GM19455 (cell line): ENCODE measurements around the gene PLEKHM1.

ENCODE experiments used
- ATAC-seq: cut with Tn5 transposase; IDR thresholded peaks from one replicate; pipeline ENCODE4 v1.9.1; 2021; ENCODE audit not compliant: unreplicated experiment

PLEKHM1 gene

DNA sequence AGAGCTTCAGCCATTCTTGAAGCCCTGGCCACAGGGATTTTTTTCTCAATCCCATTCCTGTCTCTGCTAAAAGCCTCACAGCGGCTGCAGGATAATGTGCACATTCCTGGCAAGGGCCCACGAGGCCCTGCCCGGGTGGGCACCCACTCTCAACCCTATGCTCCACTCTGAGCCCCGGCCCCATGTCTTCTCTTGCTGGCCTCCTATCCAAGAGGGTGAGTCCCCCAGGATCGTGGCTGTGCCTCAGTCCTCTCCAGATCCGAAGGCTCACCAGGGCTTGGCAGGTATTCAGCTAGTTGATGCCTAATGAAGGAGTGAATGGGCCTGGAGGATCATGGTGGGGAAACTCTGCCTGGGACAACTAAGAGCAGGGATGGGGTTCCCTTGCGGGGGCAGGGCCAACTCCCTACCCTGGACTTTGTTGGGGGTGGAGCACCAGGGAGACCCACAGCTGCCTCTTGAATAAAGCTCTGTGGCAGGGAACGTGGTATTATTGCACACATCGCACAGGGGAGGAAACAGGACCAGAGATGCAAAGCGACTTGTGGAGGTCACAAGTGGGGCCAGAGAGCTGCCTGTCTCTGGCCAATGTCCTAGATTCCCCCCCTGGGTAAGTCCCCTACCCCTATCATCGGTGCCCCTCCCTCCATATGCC is 63.2 kb downstream of the PLEKHM1 start:
- no peak for ATAC-seq

DNA sequence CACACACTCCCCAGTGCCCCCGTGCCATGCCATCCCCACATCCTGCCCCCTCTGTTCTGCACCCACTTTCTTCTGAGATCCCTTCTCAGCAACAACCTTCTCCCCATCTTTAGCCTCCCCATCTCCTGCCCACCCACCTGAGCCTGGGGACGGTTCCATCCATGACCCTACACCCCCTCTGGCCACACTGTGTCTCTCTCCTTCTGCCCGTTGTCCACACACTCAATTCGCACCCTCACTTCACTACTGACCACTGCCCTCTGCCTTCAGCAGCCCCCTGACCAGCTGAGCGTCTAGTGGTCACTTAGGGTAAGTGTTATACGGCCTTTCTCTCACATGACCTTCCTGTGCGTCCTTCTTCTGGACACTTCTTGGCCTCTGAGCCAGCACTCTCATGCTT is 64.0 kb downstream of the PLEKHM1 start:
- no peak for ATAC-seq

DNA sequence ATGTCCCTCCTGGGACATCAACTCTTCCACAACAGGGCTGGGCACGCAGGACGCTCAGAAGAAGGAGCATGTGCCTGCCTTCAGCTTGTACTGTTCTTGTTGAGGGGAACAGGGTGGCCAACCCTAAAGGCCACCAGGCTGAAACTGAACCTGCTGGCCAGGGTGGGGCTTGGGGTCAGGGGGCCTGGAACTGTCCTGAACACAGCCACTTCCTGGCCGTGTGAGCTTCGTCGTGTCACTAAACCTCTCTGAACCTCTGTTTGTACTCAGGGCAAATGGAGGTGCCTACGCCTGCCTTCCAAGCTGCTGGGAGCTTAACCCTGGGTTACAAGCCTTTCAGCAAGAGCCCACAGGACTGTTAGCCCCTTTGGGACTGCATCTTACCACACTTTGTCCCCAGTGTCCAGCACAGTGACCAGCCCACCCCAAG is 64.5 kb downstream of the PLEKHM1 start:
- no peak for ATAC-seq

DNA sequence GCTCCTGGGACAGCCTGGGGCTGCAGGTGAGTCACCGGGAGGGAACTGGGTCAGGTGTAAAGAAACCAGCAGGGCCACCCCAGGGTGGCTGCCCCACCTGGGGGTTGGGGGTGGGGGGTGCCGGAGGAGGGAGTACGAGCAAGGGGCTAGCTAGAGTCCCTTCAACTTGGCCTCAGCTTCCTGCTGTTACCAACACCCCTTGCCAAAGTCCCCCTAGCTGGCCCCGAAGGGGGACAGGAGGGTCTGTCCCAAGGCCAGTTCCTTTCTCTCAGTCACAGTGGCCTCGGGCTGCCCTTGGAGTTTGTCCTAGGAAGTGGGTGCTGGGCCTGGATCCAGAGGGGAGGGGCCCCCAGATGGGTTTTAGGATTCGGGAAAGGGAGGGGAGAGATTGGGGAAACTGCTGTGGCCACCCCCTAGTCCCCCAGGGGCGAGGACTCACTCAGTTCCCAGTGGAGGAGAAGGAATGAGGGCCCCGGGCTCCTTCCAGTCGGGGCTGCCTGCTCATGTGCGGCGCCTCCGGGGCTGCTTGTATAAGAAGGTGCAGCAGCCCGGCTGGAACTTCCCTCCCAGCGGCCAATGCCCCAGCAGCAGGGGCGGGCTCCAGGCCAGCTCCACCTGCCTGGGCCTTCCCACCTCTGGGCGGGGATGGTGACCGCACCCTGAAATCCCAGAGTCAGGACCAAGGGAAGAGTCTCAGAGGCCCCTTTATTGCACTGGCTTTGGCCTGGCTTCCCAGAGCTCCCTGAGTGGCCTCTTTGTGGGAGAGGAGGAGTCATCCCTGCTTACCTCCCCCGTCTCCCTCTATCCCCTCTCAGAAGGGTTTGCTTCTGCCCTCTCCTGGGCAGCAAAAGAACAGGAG is 65.2 kb downstream of the PLEKHM1 start:
- ATAC-seq: no peak

DNA sequence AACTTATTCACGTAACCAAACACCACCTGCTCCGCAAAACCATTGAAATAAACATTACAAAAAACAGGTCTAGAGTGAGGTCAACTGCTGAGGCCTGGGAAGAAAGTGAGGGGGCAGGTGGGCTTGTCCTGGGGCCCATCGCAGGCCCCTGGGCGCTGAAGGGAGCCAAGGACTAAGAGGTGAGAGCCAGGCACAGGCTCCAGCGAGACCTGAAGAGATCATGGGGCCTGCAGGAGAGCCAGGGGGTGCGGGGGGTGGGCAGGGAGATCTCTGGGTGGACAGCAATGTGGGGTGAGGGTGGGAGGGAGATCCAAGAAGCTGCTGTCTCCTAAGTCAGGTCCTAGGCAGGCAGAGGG is 65.8 kb downstream of the PLEKHM1 start:
- no peak for ATAC-seq

DNA sequence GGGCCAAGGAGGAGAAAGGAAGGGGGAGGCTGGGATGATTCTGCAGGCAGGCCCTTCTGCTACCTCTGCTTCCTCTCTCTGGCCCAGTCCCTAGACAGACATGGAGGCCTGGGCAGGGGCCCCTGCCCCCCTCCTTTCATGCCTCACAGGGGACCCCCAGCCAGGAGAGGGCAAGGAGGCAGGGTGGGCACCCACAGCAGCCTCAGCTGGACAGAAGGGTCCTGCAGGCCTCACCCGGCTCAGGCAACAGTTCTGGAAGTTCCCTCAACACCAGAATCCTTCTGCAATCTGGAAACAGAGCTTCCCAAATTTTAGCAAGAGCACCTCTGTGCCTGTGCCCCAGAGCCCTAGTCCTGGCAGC is 66.6 kb downstream of the PLEKHM1 start:
- no peak for ATAC-seq

DNA sequence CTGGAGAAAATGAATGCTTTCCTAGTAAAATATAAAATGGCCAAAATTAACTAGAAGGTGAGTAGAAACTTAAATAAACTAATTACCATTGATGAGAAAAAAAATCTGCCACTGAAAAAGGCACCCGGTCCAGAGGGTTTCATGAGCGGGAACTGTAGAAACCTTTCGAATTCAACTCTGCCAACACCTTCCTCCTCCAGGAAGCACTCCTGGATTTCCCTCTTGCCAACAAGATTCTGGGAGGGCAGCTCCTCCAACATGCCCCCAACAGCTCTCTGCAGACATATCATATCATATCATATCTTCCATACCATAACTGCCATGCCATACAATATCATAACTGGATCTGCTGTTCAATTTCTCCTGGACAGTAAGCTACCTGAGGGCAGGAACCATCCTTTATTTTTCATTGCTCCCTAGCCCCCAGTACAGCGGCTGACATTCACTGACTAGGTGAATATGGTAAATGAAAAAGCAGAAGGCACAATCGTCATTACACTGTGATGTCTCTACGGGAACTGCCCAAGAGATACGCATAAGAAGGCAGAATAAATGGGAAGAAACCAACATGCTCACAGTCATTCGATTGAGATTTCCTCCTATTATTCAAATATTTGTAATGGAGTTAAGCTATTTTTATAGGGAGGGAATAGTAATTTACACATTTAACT is 67.1 kb downstream of the PLEKHM1 start:
- ATAC-seq: no peak

DNA sequence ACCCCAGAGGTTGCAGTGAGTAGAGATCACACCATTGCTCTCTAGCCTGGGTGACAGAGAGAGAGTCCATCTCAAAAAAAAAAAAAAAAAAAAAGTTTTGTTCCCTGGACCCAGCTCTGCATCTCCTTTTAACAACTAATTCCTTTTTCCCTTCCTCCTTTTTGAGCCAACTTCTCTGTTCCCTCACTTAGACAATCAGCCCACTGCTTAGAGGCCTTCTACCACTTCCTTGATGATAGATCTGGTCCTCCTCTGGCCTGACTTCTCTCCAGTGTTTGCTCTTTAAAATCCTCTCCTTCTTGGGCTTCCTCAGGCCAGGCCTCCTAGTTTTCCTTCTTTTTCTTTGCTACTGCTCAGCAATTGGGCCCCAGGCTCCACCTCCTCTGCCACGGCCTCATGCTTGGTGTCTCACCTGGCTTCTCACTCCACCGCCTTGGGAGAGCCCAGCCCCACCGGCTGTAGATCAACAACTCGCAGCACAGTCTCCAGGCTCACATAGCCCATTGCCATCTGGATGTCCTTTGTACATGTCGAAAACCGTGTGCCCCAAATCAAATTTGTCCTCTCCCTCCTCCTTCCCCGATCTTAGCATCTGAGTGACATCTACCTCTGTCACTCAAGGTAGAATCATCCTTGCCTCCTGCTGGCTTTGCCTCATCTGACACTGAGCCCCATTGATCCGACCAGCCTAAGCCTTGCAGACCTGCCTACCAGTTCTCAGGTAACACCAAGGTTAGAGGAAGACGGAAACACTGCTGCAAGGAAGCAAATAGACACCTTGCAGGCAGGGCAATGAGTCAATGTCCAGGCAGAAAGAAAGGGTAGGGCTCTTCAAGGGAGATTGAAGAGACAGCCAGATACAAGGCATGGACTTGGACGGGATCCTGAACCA is 75.3 kb downstream of the PLEKHM1 start:
- no peak for ATAC-seq

DNA sequence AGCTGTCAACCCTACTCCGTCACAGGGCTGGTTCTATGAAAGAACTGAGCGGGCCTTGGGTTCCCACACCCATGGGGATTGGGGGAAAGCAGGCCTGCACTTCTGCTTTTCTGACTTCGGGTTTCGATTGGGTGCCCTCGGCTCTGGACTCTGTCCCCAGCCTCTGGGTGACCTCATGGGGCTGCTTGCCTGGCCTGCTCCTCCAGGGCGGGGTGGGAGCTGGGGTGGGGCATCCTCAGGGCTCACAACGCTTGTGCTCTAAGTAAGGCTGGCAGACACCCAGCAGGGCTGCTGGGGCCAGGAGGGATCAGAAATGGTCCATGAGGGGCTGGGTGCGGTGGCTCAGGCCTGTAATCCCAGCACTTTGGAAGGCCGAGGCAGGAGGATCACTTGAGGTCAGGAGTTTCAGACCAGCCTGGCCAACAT is 77.0 kb downstream of the PLEKHM1 start:
- no peak for ATAC-seq

DNA sequence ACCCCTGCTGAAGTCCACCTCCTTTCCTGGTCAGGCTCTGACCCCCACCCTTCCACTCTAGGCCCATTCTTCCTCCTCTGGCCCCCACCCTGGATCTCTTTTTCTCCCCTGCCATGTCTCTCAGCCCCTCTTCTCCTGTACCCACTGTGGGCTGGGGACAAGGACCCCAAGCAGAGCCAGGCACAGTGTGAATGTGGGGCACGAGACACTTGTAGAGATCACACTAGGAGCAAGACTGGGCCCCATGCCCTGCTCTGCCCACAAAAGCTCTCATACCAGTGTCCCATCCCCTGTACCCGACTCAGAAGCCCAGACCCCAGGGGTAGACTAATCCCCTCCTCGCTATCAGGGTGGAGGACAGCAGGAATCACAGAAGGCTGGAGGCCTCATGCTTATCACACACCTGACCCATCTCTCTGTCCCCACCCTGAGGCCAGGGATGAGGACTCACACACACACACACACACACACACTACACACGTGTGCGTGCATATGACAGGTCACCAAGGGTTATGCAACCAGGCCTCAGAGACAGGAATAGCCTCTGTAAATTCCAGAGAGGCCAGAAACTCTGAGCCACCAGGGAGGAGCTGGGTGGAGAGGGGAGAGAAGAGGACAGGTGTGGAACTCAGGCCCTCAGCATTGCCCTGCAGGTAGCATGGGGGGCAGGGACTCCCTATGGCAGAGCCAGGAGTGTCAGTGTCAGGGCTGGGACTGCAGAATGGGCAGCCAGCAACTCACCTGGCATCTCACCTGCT is 79.0 kb downstream of the PLEKHM1 start:
- no peak for ATAC-seq

DNA sequence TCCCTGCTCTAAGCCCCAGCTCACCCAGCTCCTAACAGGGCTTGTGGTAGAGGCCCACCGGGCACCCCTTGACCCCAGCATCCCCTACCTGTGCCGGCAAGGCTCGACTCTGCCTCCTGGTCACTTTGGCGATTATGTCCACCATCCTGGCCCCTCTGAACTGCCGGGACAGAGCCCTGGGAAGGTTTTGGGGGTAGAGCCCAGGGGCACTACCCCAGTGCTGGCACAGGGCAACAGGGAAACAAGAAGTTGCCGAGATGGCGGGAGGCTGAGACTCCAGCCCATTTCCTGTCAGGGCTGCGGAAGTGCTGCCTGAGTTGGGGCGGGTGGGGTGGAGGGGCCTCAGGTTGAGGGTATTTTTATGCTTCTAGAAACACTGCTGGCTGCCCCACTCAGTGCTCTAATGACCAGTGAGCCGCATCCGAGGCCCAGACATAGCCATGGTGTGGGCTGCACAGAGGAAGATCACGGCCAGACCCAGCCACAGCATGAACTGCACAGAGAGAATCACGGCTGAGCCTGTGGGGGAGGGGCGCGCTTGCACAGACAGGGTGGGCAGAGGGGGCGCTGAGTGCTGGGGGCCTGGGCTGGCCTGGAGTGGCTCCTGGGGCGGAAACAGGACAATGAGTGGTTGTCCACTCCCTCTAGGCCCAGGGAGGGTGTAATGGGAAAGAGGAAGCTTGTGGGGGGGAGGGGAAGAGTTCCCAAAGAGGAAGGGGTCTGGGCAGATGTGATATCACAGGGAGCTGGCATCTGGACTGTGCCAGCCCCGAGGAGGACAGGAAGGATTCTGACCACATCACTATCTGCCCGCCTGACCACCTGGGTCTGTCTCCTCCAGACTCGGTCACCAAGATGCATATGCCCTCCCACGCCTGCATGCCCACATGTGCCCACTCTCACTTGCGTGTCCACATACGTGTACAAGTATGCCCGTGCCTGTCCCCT is 80.1 kb downstream of the PLEKHM1 start:
- ATAC-seq: no peak

DNA sequence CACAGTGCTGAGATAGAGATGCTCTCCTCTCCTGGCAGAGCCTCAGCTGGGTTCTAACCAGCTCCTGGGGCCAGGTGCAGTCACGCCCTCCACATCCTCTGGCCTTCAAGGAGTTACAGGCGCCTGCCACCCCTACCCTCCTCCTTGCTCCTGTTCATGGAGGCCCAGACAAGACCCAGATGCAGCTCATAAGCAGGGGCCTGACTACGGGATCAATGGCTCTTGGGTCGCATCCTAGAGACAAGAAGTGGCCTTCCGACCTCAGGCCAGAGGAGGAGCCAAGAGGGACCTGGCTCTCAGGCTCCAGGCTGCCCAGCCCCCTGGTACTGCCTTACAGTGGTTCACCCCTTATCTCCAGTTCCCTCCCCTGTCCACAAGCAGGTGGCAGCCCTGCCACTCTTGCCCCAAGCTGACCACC is 80.9 kb downstream of the PLEKHM1 start:
- ATAC-seq: no peak

DNA sequence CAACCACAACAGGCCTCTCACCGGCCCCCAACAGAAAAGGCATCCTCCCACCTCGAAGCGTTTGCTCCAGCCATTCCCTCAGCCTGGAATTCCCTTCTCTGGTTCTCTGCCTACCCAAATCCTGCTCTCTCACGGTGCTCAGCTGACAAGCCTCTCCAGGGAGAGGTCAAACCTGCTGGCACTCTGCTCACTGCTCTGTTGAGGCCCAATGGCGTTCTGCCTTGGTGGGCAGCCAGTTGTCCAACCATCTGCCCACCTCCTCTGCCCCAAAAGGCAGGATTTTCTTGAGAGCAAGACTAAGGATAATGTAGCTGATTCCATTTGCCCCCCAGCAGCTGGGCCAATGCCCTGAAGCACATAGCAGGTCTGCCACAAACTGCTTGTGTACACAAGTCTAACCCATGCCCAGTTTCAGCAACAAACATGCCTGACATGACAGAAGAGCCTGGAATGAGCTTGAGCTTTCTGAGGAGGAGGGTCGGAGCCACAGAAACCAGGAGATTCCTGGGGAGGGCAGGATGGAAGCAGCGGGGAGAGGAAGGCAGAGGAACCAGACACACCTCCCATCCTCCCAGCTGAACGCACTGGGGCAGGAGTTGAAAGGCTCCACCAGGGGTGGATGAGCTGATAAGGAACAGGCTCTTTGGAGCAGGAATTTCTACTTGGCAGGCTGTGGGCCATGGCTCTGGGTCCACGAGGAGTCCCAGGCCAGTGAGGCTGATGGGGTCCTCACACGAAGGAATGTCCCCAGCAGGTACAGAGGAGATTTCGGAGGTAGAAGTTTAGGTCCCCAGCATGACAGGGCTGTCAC is 81.7 kb downstream of the PLEKHM1 start:
- ATAC-seq: no peak

DNA sequence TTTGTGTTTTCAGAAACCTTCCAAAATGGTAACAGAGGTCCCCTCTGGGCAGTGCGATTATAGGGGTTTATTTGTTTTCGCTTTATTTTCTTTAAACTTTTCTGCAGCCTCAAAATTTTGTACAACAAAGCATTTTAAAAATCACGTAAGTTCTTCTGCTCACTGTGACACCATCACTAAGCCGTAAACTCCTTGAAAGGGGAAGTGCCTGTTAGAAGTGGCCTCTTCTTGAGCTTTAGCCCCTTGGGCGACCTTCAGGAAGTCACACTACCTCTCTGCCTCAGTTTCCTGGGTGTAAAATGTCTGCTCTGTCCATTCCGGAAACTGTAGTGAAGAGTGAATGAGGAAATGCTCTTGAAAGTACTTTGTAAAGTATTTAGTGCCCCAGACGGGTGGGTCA is 84.4 kb downstream of the PLEKHM1 start:
- ATAC-seq: no peak

DNA sequence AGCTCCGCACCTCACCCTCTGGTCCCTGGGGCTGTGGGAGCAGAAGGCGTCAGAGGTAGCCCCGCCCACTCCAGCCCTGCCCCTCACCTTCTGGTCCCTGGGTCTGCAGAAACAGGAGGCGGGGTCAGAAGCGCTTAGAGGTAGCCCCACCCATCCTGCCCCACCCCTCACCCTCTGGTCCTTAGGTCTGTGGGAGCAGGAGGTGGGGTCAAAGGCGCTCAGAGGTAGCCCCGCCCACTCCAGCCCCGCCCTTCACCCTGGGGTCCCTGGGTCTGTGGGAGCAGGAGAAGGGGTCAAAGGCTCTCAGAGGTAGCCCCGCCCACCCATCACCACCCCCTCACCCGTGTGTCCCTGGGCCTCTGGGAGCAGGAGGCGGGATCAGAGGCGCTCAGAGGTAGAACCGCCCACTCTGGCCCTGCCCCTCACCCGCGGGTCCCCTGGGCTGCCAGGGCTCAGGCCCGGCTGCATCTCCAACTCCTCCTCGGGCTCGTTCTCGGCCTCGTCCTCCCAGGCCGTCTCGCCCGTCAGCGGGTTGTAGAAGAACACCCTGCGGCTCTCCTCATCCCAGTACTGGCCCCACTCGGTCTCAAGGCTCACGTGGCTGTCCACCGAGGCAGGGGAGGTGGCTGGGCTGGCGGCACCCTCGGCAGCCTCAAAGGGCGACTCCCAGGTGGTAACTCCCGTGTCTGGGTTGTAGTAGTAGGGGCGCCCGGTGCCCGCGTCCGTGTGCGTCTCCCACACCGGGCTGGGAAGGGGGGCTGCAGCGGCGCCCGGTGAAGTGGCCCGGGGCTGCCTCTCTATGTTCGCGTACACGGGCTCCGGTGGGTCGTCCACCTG is 85.1 kb downstream of the PLEKHM1 start:
- ATAC-seq: no peak

DNA sequence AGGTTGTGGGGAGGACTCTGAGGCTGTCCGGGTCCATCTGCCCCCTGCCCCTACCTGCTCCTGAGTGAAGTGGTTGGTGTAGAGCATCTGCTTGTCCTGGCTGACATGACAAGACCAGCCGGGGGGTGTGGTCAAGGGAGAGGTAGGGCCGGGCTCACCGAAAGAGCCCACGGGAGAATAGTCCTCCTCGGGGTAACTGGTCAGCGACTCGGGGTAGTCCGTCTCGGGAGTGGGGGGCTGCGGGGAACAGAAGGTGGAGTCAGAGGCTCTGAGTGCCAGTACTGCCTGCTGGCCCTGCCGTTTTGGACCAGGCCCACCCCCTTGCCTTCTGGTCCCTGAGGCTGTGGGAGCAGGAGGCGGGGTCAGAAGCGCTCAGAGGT is 85.7 kb downstream of the PLEKHM1 start:
- no peak for ATAC-seq

DNA sequence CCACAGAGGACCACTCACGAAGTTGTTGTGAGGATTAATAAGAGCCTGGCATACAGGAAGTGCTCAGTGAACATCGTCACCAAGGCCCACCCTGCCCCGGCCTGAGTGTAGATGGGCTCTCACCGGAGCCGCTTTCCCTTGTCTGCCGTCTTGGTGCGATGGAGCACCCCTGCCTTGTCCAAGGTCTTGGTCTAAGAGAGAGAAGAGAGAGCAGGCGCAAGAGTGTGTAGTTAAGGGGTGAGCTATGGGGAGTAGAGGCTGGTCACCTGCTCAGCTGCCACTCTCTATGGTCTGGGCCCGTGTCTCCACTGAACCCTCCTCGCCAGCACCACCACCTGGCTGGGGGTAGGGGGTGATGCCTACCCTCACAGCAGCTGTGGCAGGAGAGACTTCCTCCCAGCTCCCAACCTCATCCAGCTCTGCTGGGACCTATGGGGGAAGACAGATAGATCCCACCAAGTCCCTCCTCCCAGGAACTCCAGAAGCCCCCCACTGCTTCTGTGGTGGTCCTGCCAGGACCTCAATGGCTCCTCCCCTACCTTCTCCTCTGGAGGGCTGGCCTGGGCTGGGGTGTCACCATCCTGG is 86.5 kb downstream of the PLEKHM1 start:
- ATAC-seq: no peak
